PFSK-1 (cell line): ENCODE data around the gene ENTPD8.

Experiments
- FOXP2 ChIP-seq: optimal IDR thresholded peaks from 2 replicates; pipeline ENCODE3; 2011; ENCODE audit warnings: borderline replicate concordance, control low read depth, inconsistent platforms; ENCODE audit not compliant: insufficient read depth; ENCODE audit errors: extremely low read length, extremely low read depth
- POLR2AphosphoS5 ChIP-seq: IDR thresholded peaks from 2 replicates; pipeline ENCODE4 v1.6.1; 2012; ENCODE audit warnings: low read depth, mild to moderate bottlenecking, control low read depth, low read length, moderate library complexity
- SIN3A ChIP-seq: IDR thresholded peaks from 2 replicates; pipeline ENCODE4 v1.6.1; 2012; ENCODE audit warnings: mild to moderate bottlenecking, low read length, moderate library complexity, borderline replicate concordance; ENCODE audit not compliant: insufficient read depth
- TAF1 ChIP-seq: IDR thresholded peaks from 2 replicates; pipeline ENCODE4 v1.6.1; 2012; ENCODE audit warnings: low read length, control low read depth, borderline replicate concordance; ENCODE audit not compliant: insufficient read depth
- TF ChIP-seq, protein P1 (sequence below), 2 experiments: IDR thresholded peaks; 2 replicates each; pipeline versions ENCODE4 v1.6.1 to v1.8.0; 2011 to 2012; ENCODE audit warnings: low read depth in 2 of 2, low read length in 2 of 2, control low read depth in 1 of 2, inconsistent platforms in 1 of 2, mild to moderate bottlenecking in 1 of 2, moderate library complexity in 1 of 2; ENCODE audit not compliant: insufficient read depth in 1 of 2

ENTPD8 gene

DNA sequence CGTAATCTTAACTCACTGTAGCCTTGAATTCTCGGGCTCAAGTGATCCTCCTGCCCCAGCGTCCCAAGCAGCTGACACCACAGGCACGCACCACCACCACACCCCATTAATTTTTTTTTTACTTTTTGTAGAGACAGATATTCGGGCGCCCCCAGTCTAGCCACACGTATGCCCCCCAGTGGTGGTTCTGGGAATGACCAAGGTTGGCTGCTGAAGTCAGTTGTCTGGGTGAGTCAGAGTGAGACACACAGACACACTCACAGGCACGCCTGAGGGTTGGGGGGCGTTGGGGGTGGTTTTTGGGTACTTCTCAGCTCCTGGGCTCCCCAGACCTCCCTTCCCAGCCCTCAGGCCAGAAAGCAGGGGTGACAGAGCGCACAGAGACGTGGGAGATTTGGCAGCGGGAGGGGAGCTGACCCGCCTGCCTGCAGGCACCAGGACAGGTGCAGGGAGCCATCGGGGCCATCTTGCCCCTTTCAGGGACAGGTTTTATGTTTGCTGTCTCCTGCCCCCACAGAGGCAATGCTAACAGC is 4.2 kb upstream of the ENTPD8 start:
- TF ChIP-seq TAF1 (no peak), POLR2AphosphoS5 (no peak), SIN3A (no peak), FOXP2 (no peak)
- TF ChIP-seq, protein P1, sequence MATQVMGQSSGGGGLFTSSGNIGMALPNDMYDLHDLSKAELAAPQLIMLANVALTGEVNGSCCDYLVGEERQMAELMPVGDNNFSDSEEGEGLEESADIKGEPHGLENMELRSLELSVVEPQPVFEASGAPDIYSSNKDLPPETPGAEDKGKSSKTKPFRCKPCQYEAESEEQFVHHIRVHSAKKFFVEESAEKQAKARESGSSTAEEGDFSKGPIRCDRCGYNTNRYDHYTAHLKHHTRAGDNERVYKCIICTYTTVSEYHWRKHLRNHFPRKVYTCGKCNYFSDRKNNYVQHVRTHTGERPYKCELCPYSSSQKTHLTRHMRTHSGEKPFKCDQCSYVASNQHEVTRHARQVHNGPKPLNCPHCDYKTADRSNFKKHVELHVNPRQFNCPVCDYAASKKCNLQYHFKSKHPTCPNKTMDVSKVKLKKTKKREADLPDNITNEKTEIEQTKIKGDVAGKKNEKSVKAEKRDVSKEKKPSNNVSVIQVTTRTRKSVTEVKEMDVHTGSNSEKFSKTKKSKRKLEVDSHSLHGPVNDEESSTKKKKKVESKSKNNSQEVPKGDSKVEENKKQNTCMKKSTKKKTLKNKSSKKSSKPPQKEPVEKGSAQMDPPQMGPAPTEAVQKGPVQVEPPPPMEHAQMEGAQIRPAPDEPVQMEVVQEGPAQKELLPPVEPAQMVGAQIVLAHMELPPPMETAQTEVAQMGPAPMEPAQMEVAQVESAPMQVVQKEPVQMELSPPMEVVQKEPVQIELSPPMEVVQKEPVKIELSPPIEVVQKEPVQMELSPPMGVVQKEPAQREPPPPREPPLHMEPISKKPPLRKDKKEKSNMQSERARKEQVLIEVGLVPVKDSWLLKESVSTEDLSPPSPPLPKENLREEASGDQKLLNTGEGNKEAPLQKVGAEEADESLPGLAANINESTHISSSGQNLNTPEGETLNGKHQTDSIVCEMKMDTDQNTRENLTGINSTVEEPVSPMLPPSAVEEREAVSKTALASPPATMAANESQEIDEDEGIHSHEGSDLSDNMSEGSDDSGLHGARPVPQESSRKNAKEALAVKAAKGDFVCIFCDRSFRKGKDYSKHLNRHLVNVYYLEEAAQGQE (IDR thresholded peaks at IDR 0.05; ENCODE audit: insufficient read depth in 1 of 2, low read depth in 2 of 2, low read length in 2 of 2): no peak

DNA sequence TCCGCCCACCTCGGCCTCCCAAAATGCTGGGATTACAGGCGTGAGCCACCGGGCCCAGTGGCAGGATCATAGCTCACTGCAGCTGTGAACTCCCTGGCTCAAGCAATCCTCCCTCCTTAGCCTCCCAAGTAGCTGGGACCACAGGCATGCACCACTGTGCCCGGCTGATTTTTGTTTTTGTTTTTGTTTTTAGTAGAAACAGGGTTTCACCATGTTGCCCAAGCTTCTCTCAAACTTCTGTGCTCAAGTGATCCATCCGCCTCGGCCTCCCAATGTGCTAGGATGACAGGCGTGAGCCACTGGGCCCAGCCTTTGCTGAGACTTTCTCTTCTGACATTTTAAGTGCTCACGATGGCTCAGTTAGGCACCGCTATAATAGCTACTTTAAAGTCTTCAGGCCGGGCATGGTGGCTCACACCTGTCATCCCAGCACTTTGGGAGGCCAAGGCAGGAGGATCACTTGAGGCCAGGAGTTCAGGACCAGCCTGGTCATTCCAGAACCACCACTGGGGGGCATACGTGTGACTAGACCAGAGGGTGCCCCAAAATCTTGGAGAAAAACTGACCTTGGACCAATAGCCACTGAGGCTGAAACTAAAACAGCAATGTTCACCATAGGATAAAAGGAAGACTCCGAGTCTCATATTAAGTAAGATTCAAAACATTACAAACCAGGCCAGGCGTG is 3.1 kb upstream of the ENTPD8 start:
- no peak for TF ChIP-seq FOXP2
- TF ChIP-seq TAF1: no peak
- no peak for TF ChIP-seq POLR2AphosphoS5
- no peak for TF ChIP-seq SIN3A
- TF ChIP-seq, protein P1 (IDR thresholded peaks at IDR 0.05; ENCODE audit: insufficient read depth in 1 of 2, low read depth in 2 of 2, low read length in 2 of 2): no peak

DNA sequence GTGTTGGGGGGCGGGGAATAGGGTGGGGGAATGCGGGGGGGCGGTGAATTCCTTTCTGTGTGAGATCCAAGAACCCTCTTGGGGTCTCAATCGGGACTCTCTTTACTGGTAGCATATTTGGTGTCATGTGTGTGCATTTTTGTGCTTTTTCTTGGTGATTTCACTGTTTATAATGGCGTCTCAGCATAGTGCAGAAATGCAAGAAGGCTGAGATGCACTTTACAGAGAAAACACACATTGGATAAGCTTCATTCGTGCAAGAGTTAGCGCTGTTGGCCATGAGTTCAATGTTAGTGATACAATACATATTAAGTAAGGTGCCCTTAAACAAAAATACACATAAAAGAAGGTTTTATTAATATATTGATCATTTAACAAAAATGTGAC is 771 bp upstream of the ENTPD8 start:
- no peak for TF ChIP-seq TAF1
- no peak for TF ChIP-seq SIN3A
- no peak for TF ChIP-seq FOXP2
- no peak for TF ChIP-seq POLR2AphosphoS5
- TF ChIP-seq, protein P1 (IDR thresholded peaks at IDR 0.05; ENCODE audit: insufficient read depth in 1 of 2, low read depth in 2 of 2, low read length in 2 of 2): no peak

DNA sequence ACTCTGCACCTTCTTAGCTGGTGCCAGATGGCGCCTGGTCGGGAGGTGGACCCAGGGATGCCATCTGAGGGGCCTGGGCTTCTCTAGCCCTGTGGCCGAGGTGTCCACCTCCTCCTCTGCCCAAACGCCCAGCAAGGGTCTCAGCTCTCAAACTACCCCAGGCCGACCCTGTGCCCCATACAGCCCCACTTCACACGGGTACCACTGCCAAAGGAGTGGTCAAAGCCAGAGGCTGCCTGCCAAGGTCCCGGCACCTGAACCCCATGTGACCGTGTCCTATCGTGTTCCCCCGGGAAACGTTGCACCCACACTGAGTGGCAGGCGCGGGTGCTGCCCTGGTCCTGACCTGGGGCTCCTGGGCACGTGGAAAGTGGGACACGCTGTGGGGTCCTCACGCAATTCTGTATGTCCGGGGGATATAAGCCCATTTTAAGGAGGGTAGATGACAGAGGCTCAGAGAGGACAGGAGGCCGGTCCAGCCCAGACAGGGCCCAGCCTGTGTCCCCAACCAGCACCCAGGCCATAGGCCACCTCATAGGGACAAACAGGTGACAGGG is 1.9 kb downstream of the ENTPD8 start:
- TF ChIP-seq POLR2AphosphoS5 (no peak), SIN3A (no peak), FOXP2 (no peak), TAF1 (no peak)
- TF ChIP-seq, protein P1 (IDR thresholded peaks at IDR 0.05; ENCODE audit: insufficient read depth in 1 of 2, low read depth in 2 of 2, low read length in 2 of 2): no peak
